Measurements from ENCODE around the gene TXNDC8.

- TF ChIP-seq CTCF (IDR thresholded peaks at IDR 0.05) (no peak), EZH2 (IDR thresholded peaks at IDR 0.05; ENCODE audit: borderline replicate concordance, insufficient read depth, low read depth, low read length, poor library complexity, severe bottlenecking) (no peak)
Observed at GRCh38 chr9:110320651-110321445, 16.8 kb downstream of the TXNDC8 start.
